ENCODE results near the gene MAEA.

GRCh38 chr4:1327526-1328266 lies 38.0 kb downstream of the MAEA start:
- TF ChIP-seq CTCF (IDR thresholded peaks at IDR 0.05), result no peak
- no peak for TF ChIP-seq POLR2A (IDR thresholded peaks at IDR 0.05)
